K562 (cell line): Measurements from ENCODE around the gene EBF4. TPM values are rescaled to one million over a fixed set of nuclear protein-coding genes. Genes with fewer than 3 reads are reported as not detected.

ENCODE experiments used
- ATAC-seq: fragments of 200-7000 bp; cut with Tn5 transposase; 3 replicates; pipeline ENCODE4 v1.9.1; 2020; ENCODE audit warnings: moderate library complexity
- BruUV-seq: library from RNA; stranded (reverse); fragments of 400-500 nt; replicated peaks from 2 replicates; lab custom pipeline; 2021; lab: Mats Ljungman, UMichigan
- CTCF ChIA-PET: fragments of 300-600 bp; formaldehyde crosslinking; extraction: SDS; loops from one replicate; lab custom pipeline; 2021; ENCODE audit warnings: low intra/inter-chr PET ratio; lab: Yijun Ruan, JAX
- POLR2A ChIA-PET: fragments of 300-600, 350-650 bp; sonication (Branson Sonifier 250); formaldehyde crosslinking; extraction: SDS; loops from one replicate; lab custom pipeline; 2021; ENCODE audit warnings: antibody characterized with exemption, inconsistent platforms; lab: Yijun Ruan, JAX
- DNase-seq, 4 experiments: peaks; one replicate each; pipeline versions ENCODE4 v3.0.0 to v3.0.0-alpha.2; 2011 to 2018; ENCODE audit warnings: low spot score in 3 of 4, mixed read lengths in 3 of 4; ENCODE audit errors: extremely low read depth in 1 of 4
- FAIRE-seq: peaks from 2 replicates; lab custom pipeline; 2011; peaks lifted over from hg19 to GRCh38; lab: Jason Lieb, UNC
- H2AFZ ChIP-seq: 2 replicates; pipeline ENCODE4 v1.6.0; 2011; ENCODE audit warnings: low read depth, low read length, control low read depth, inconsistent platforms
- H3K27ac ChIP-seq: fragments of 200-600 bp; 3 replicates; pipeline ENCODE4 v1.8.0; 2011; ENCODE audit warnings: low read depth, mild to moderate bottlenecking, control low read depth, inconsistent platforms, low read length, moderate library complexity, mixed read lengths; ENCODE audit errors: extremely low read depth
- H3K27me3 ChIP-seq, 2 experiments: fragments of 300-600 bp in 1 of 2; 2 replicates in 1 of 2; 3 replicates in 1 of 2; pipeline versions ENCODE4 v1.6.0 to v1.8.0; 2011; ENCODE audit warnings: inconsistent platforms in 2 of 2, low read length in 2 of 2, mild to moderate bottlenecking in 1 of 2, mixed read lengths in 1 of 2, moderate library complexity in 1 of 2; ENCODE audit not compliant: control insufficient read depth in 2 of 2, insufficient read depth in 2 of 2
- H3K36me3 ChIP-seq: fragments of 300-600 bp; 3 replicates; pipeline ENCODE4 v1.8.0; 2011; ENCODE audit warnings: mild to moderate bottlenecking, low read length, inconsistent platforms; ENCODE audit not compliant: control insufficient read depth, insufficient read depth
- H3K4me1 ChIP-seq, 2 experiments: fragments of 200-600 bp in 1 of 2; replicated peaks in 1 of 2; 2 replicates in 1 of 2; 3 replicates in 1 of 2; pipeline versions ENCODE4 v1.5.1 to v1.8.0; 2011; ENCODE audit warnings: inconsistent platforms in 2 of 2, low read length in 2 of 2, mild to moderate bottlenecking in 1 of 2, mixed read lengths in 1 of 2, moderate library complexity in 1 of 2; ENCODE audit not compliant: control insufficient read depth in 2 of 2, insufficient read depth in 2 of 2
- H3K4me2 ChIP-seq: 2 replicates; pipeline ENCODE4 v1.6.1; 2011; ENCODE audit warnings: low read length, control low read depth, inconsistent platforms, mixed read lengths; ENCODE audit not compliant: insufficient read depth
- H3K4me3 ChIP-seq: fragments of 200-600 bp; sonication (generic), shearing (Covaris generic); 2 replicates; pipeline ENCODE4 v1.5.1; 2016; ENCODE audit warnings: control low read depth, inconsistent platforms
- H3K79me2 ChIP-seq: fragments of 200-600 bp; 3 replicates; pipeline ENCODE4 v1.8.0; 2011; ENCODE audit warnings: low read length, inconsistent platforms; ENCODE audit not compliant: control insufficient read depth, insufficient read depth
- H3K9ac ChIP-seq, 2 experiments: 2 replicates each; pipeline versions ENCODE4 v1.6.0 to v1.6.1; 2011; ENCODE audit warnings: low read depth in 2 of 2, low read length in 2 of 2, control low read depth in 1 of 2, inconsistent platforms in 1 of 2, mild to moderate bottlenecking in 1 of 2, mixed read lengths in 1 of 2; ENCODE audit not compliant: insufficient read depth in 1 of 2
- H3K9me1 ChIP-seq: one replicate; pipeline ENCODE4 v1.6.0; 2011; ENCODE audit warnings: inconsistent platforms, mild to moderate bottlenecking, low read length, moderate library complexity; ENCODE audit not compliant: control insufficient read depth, insufficient read depth
- H3K9me3 ChIP-seq: replicated peaks from 2 replicates; pipeline ENCODE4 v1.5.1; 2011; ENCODE audit warnings: low read depth, low read length, inconsistent platforms; ENCODE audit not compliant: control insufficient read depth, insufficient read depth
- H4K20me1 ChIP-seq: replicated peaks from 2 replicates; pipeline ENCODE4 v1.6.1; 2011; ENCODE audit warnings: low read length, inconsistent platforms, mixed read lengths; ENCODE audit not compliant: control insufficient read depth, insufficient read depth
- CUX1 ChIP-seq: fragments of 200-800 bp; sonication (Bioruptor generic); IDR thresholded peaks from 2 replicates; pipeline ENCODE4 v1.6.1; 2016; ENCODE audit warnings: missing genetic modification characterization, missing compliant biosample characterization
- FOXJ2 ChIP-seq: fragments of 200-800 bp; sonication (Bioruptor generic); IDR thresholded peaks from 2 replicates; pipeline ENCODE4 v1.6.1; 2016; ENCODE audit warnings: missing genetic modification characterization, missing compliant biosample characterization
- HDAC8 ChIP-seq: fragments of 450-650 bp; IDR thresholded peaks from 2 replicates; pipeline ENCODE4 v1.6.1; 2016; ENCODE audit warnings: mild to moderate bottlenecking, missing genetic modification characterization, moderate library complexity, missing compliant biosample characterization
- HMG20A ChIP-seq: fragments of 450-650 bp; formaldehyde crosslinking; conservative IDR thresholded peaks from 2 replicates; pipeline ENCODE4 v1.4.0; 2020; ENCODE audit warnings: mild to moderate bottlenecking, mixed read lengths
- MAZ ChIP-seq, 2 experiments: fragments of 450-650 bp in 1 of 2; sonication (generic) in 1 of 2; formaldehyde crosslinking; IDR thresholded peaks in 1 of 2; conservative IDR thresholded peaks in 1 of 2; 2 replicates each; pipeline versions ENCODE4 v1.4.0 to v1.5.0; 2020; ENCODE audit warnings: mild to moderate bottlenecking in 1 of 2, missing genetic modification reagents in 1 of 2
- MIER1 ChIP-seq: fragments of 450-650 bp; IDR thresholded peaks from 2 replicates; pipeline ENCODE4 v1.6.1; 2016; ENCODE audit warnings: antibody characterized with exemption, mild to moderate bottlenecking, low read depth
- MYNN ChIP-seq, 2 experiments: sonication (generic); formaldehyde crosslinking in 1 of 2; IDR thresholded peaks; 2 replicates each; pipeline versions ENCODE4 v1.5.0 to v1.6.1; 2016 to 2020; ENCODE audit warnings: antibody characterized with exemption in 1 of 2, missing genetic modification reagents in 1 of 2
- NRF1 ChIP-seq, 2 experiments: fragments of 450-650 bp; IDR thresholded peaks in 1 of 2; conservative IDR thresholded peaks in 1 of 2; 2 replicates each; pipeline ENCODE4 v1.6.1; 2014; ENCODE audit warnings: mild to moderate bottlenecking in 2 of 2
- PHB ChIP-seq: fragments of 250-450 bp; sonication (Bioruptor Pico); IDR thresholded peaks from 2 replicates; pipeline ENCODE4 v1.5.0; 2021
- POLR3A ChIP-seq: IDR thresholded peaks from 2 replicates; pipeline ENCODE4 v1.6.1; 2011; ENCODE audit warnings: borderline replicate concordance, mild to moderate bottlenecking, moderate library complexity; ENCODE audit not compliant: insufficient read length, insufficient read depth; ENCODE audit errors: extremely low read depth
- ZBTB26 ChIP-seq: fragments of 450-650 bp; formaldehyde crosslinking; IDR thresholded peaks from 2 replicates; pipeline ENCODE4 v1.4.0; 2022; ENCODE audit warnings: missing genetic modification characterization
- ZNF121 ChIP-seq: sonication (generic); formaldehyde crosslinking; conservative IDR thresholded peaks from 2 replicates; pipeline ENCODE4 v1.8.0; 2022; ENCODE audit warnings: missing genetic modification reagents
- ZNF134 ChIP-seq: fragments of 250-450 bp; sonication (Bioruptor Pico); conservative IDR thresholded peaks from 2 replicates; pipeline ENCODE4 v1.4.0; 2020
- WGBS: fragments of 100-300 bp; shearing (Covaris generic); methylation state at CpG from one replicate; pipeline ENCODE4 v1.1.6; 2016; ENCODE audit warnings: low coverage, mixed read lengths; ENCODE audit not compliant: insufficient coverage; ENCODE audit errors: missing lambda C conversion rate; 5-methylcytosine and 5-hydroxymethylcytosine counted together
- in situ Hi-C: fragments of 300-500 bp; cut with MboI; formaldehyde crosslinking; loops from 4 replicates; pipeline ENCODE4 v1.15.0; 2018; ENCODE audit warnings: inconsistent platforms, mixed read lengths
- intact Hi-C: fragments of 100-400 bp; cut with micrococcal nuclease; formaldehyde crosslinking; loops from 2 replicates; pipeline ENCODE4 v1.14.2; 2022
- polyA plus RNA-seq, 8 experiments: library from polyadenylated mRNA; depleted of rRNA in 4 of 8; stranded (reverse) in 5 of 8; unstranded in 3 of 8; fragments of >200 nt; fragmentation: Nextera tagmentation in 2 of 8; fragmentation: Illumina TruSeq in 1 of 8; extraction: Ambion mirVana in 2 of 8; extraction: Trizol in 1 of 8; gene quantifications; 2 replicates each; pipeline versions ENCODE4 v1.2.1 to v1.2.3, GENCODE V29; 2011 to 2014; ENCODE audit warnings: inconsistent platforms in 1 of 8, missing spikeins in 1 of 8
- total RNA-seq, 7 experiments: library from RNA; depleted of rRNA in 6 of 7; stranded (reverse); fragments of >200 nt in 6 of 7; fragmentation: Illumina TruSeq in 2 of 7; extraction: Trizol in 2 of 7; gene quantifications; 2 replicates each; pipeline versions ENCODE4 v1.2.1 to v1.2.3, GENCODE V29; 2011 to 2021; ENCODE audit warnings: low replicate concordance in 1 of 7

EBF4 gene
- total and polyA plus RNA-seq, 9 of the 15 experiments (the other 6 are each of a cell fraction or from before 2014, with no cell fraction given): 0.09 TPM; not detected in 8

- peaks cover 2 to 10% of the 10 kb centered on the region in 2 experiments; a peak in 4 of 5 replicates for H3K4me1 ChIP-seq
- ATAC-seq (no peak), FAIRE-seq (no peak), DNase-seq (no peak)
- H3K9me3 ChIP-seq: no peaks in the 10 kb centered on the region
- no peak overlapping the region for H3K27ac ChIP-seq
- TF ChIP-seq MYNN (IDR thresholded peaks at IDR 0.05): no peak
- TF ChIP-seq MYNN (CRISPR knock-in tag; IDR thresholded peaks at IDR 0.05): no peak
- TF ChIP-seq MAZ (CRISPR knock-in tag; conservative IDR thresholded peaks at IDR 0.05 in 1 of 2, IDR thresholded peaks at IDR 0.05 in 1 of 2): no peak
- no peak for TF ChIP-seq ZNF134 (CRISPR knock-in tag)
- no peak for TF ChIP-seq MIER1
- no peak for TF ChIP-seq PHB (CRISPR knock-in tag)
- TF ChIP-seq HMG20A (CRISPR knock-in tag): no peak
- no peak for TF ChIP-seq ZNF121 (CRISPR knock-in tag)
- TF ChIP-seq HDAC8 (tag): no peak
- TF ChIP-seq NRF1 (conservative IDR thresholded peaks at IDR 0.05 in 1 of 2, IDR thresholded peaks at IDR 0.05 in 1 of 2): no peak
- no peak for TF ChIP-seq FOXJ2 (tag)
- no peak for TF ChIP-seq POLR3A
- no peak for TF ChIP-seq CUX1 (CRISPR knock-in tag)
- no peak for TF ChIP-seq ZBTB26
- H3K27me3 ChIP-seq: peaks cover 0 to 12% of the 10 kb centered on the region in 2 experiments; a peak in 2 of 5 replicates
- WGBS: 0% methylated on average over 5 of the region's 5 CpGs
- intact Hi-C loops (no loop called here), in situ Hi-C loops (no loop called here)
- no peak overlapping the region for H3K4me2 ChIP-seq
- no peaks in the 10 kb centered on the region for H4K20me1 ChIP-seq
- POLR2A ChIA-PET: no interaction called here
- no peaks in the 10 kb centered on the region for H3K79me2 ChIP-seq
- no peaks in the 10 kb centered on the region for H3K9me1 ChIP-seq
- H3K9ac ChIP-seq: no peak overlapping the region
- CTCF ChIA-PET: no interaction called here
- no peaks in the 10 kb centered on the region for H3K36me3 ChIP-seq
- no peak overlapping the region for H2AFZ ChIP-seq
- no TSS peak for BruUV-seq
- H3K4me3 ChIP-seq: no peak overlapping the region
These were observed 70.6 kb downstream of the EBF4 start for GRCh38 chr20:2763186-2763585.
